Activated CD8-positive, alpha-beta T cell treated with anti-CD3 and anti-CD28 coated beads for 36 hours (primary cell): ENCODE measurements around the gene SNRPD1. TPM values are rescaled to one million over a fixed set of nuclear protein-coding genes. Genes with fewer than 3 reads are reported as not detected.
"Not testable (repeated sequence)": the region's sequence is repeated elsewhere in the genome, so short reads cannot be mapped to it uniquely, and the experiment has no call there.

ENCODE experiments used
- ATAC-seq: fragments of 200-7000 bp; cut with Tn5 transposase; one replicate; pipeline ENCODE4 v1.10.0; 2021; ENCODE audit warnings: mild to moderate bottlenecking, moderate library complexity
- CTCF ChIA-PET: fragments of 350-600 bp; sonication (Branson Sonifier 250); formaldehyde crosslinking; loops from one replicate; lab custom pipeline; 2021; ENCODE audit warnings: antibody characterized with exemption; lab: Charles Lee
- POLR2A ChIA-PET: fragments of 350-600 bp; sonication (Branson Sonifier 250); formaldehyde crosslinking; loops from one replicate; lab custom pipeline; 2021; ENCODE audit warnings: antibody characterized with exemption; lab: Charles Lee
- DNase-seq: peaks from one replicate; pipeline ENCODE4 v3.0.0-alpha.2; 2020
- H3K27ac Mint-ChIP-seq: one replicate; pipeline ENCODE4 v1.8.0; 2021; ENCODE audit warnings: mild to moderate bottlenecking, mixed read lengths
- H3K27me3 Mint-ChIP-seq: one replicate; pipeline ENCODE4 v1.8.0; 2021; ENCODE audit warnings: mixed read lengths
- H3K36me3 Mint-ChIP-seq: one replicate; pipeline ENCODE4 v1.8.0; 2021; ENCODE audit warnings: low read depth, mixed read lengths
- H3K4me1 Mint-ChIP-seq: one replicate; pipeline ENCODE4 v1.8.0; 2021; ENCODE audit warnings: low read depth, mixed read lengths
- H3K4me3 Mint-ChIP-seq: one replicate; pipeline ENCODE4 v1.8.0; 2021; ENCODE audit warnings: mild to moderate bottlenecking, moderate library complexity, mixed read lengths
- H3K9me3 Mint-ChIP-seq: one replicate; pipeline ENCODE4 v1.8.0; 2021; ENCODE audit warnings: mixed read lengths
- CTCF ChIP-seq: fragments of 200-600 bp; IDR thresholded peaks from one replicate; pipeline ENCODE4 v1.8.0; 2022; ENCODE audit warnings: antibody characterized with exemption, mild to moderate bottlenecking
- intact Hi-C: fragments of 100-400 bp; cut with micrococcal nuclease; formaldehyde crosslinking; loops from one replicate; pipeline ENCODE4 v1.10.0; 2022
- microRNA-seq: library from miRNA; unstranded; fragments of <30 nt; microRNA quantifications from one replicate; pipeline ENCODE4 v1.2.0, GENCODE V29; 2022; ENCODE audit warnings: borderline microRNAs expressed, borderline replicate concordance
- total RNA-seq, 2 experiments: library from RNA; stranded (reverse); gene quantifications; one replicate each; pipeline ENCODE4 v1.2.3, GENCODE V29; 2021

Gene SNRPD1
- total RNA-seq, 2 experiments from 2014 or later, result 148 to 159 TPM

GRCh38 chr18:21672521-21673267, 60.6 kb downstream of the SNRPD1 start:
- no peak for DNase-seq
- intact Hi-C loops, result no loop called here
- H3K9me3 Mint-ChIP-seq, result no peaks in the 10 kb centered on the region
- POLR2A ChIA-PET, result no interaction called here
- CTCF ChIA-PET, result no interaction called here
- peaks cover 2% of the 10 kb centered on the region for H3K36me3 Mint-ChIP-seq
- H3K4me1 Mint-ChIP-seq, result peaks cover 6% of the 10 kb centered on the region
- no peak for ATAC-seq
- H3K27me3 Mint-ChIP-seq, result no peaks in the 10 kb centered on the region
- H3K27ac Mint-ChIP-seq, result no peak overlapping the region
- no peak for TF ChIP-seq CTCF
- H3K4me3 Mint-ChIP-seq, result no peak overlapping the region

- H3K27me3 Mint-ChIP-seq, H3K4me3 Mint-ChIP-seq, H3K4me1 Mint-ChIP-seq, H3K36me3 Mint-ChIP-seq, H3K27ac Mint-ChIP-seq, intact Hi-C loops, H3K9me3 Mint-ChIP-seq, POLR2A ChIA-PET: not testable (repeated sequence)
- CTCF ChIA-PET, result interaction anchor here (0.9 kb wide), 1 partner anchor 75 kb away, joined by 4 read pairs; the partner anchor contains the start of gene ESCO1
- ATAC-seq, result peak; percentile 39
- peak; percentile 60 for DNase-seq
Observed at GRCh38 chr18:21675354-21675753, 63.2 kb downstream of the SNRPD1 start.

GRCh38 chr18:21678859-21679258, 66.7 kb downstream of the SNRPD1 start:
- POLR2A ChIA-PET, result interaction anchor here (0.6 to 1.2 kb wide), 2 partner anchors 26 to 583 kb away, joined by 3 read pairs; partner anchors contain the start of gene ABHD3
- no peak for TF ChIP-seq CTCF
- no peak overlapping the region for H3K27ac Mint-ChIP-seq

GRCh38 chr18:21680161-21680560, 68.0 kb downstream of the SNRPD1 start:
- DNase-seq (no peak), ATAC-seq (no peak)
- intact Hi-C loops, result loop anchor here (10.0 kb wide), 1 partner anchor 175 kb away; no protein-coding TSS in a partner anchor
- Mint-ChIP-seq H3K9me3 (no peaks in the 10 kb centered on the region), H3K4me1 (peaks cover 14% of the 10 kb centered on the region), H3K36me3 (peaks cover 9% of the 10 kb centered on the region), H3K27ac (no peak overlapping the region), H3K4me3 (no peak overlapping the region), H3K27me3 (no peaks in the 10 kb centered on the region)
- POLR2A ChIA-PET, result interaction anchor here (0.7 to 1.1 kb wide), 2 partner anchors 9 to 80 kb away, joined by 3 read pairs; partner anchors contain the start of gene ESCO1
- TF ChIP-seq CTCF, result no peak
- CTCF ChIA-PET, result interaction anchor here (1.6 kb wide), 1 partner anchor 23 kb away, joined by 3 read pairs; no protein-coding TSS in a partner anchor

More at GRCh38 chr18:21678859-21679258, 66.7 kb downstream of the SNRPD1 start:
- Mint-ChIP-seq H3K4me3 (no peak overlapping the region), H3K4me1 (peaks cover 7% of the 10 kb centered on the region), H3K9me3 (no peaks in the 10 kb centered on the region), H3K36me3 (peaks cover 5% of the 10 kb centered on the region), H3K27me3 (no peaks in the 10 kb centered on the region)
- CTCF ChIA-PET, result no interaction called here
- intact Hi-C loops, result no loop called here
- no peak for ATAC-seq
- DNase-seq, result no peak

GRCh38 chr18:21682371-21683051, 70.4 kb downstream of the SNRPD1 start:
- Mint-ChIP-seq H3K27ac (no peak overlapping the region), H3K36me3 (peaks cover 7% of the 10 kb centered on the region), H3K9me3 (no peaks in the 10 kb centered on the region), H3K4me3 (no peak overlapping the region), H3K27me3 (no peaks in the 10 kb centered on the region), H3K4me1 (peaks cover 10% of the 10 kb centered on the region)
- POLR2A ChIA-PET, result interaction anchor here (1.1 to 2.0 kb wide), 5 partner anchors 16 to 82 kb away, joined by 3 to 8 read pairs (median 3); partner anchors contain the start of genes ABHD3 and ESCO1
- ATAC-seq, result peak; percentile 84
- DNase-seq, result peak; percentile 11
- CTCF ChIA-PET, result interaction anchor here (0.9 to 2.3 kb wide), 4 partner anchors 19 to 82 kb away, joined by 3 to 13 read pairs (median 6); partner anchors contain the start of genes ESCO1 and SNRPD1
- no peak for TF ChIP-seq CTCF
- intact Hi-C loops, result loop anchor here (10.0 kb wide), 1 partner anchor 172 kb away; no protein-coding TSS in a partner anchor

Small RNAs within 50 kb of the gene (microRNA-seq; reads per million reads assigned to microRNA genes)
- gene MIR320C1, result 2.1 reads per million

Other genes starting within 250 kb of the SNRPD1 start
- gene ESCO1, start 11.6 kb upstream of the SNRPD1 start, total RNA-seq, result 10 to 100 TPM; 21.8 to 23.1 TPM
- gene ABHD3, start 92.5 kb downstream of the SNRPD1 start, total RNA-seq, result 10 to 100 TPM; 17.8 to 18.0 TPM
- gene MIB1, start 128.5 kb downstream of the SNRPD1 start, total RNA-seq, result 10 to 100 TPM; 34.6 to 37.4 TPM